ENCODE data around the gene CCDC142. TPM values are rescaled to one million over a fixed set of nuclear protein-coding genes. Genes with fewer than 3 reads are reported as not detected.

Gene CCDC142
- total and polyA plus RNA-seq, 9 of the 15 experiments (the other 6 are each of a cell fraction or from before 2014, with no cell fraction given), result 0.55 to 11.7 (median 7.2) TPM

DNA sequence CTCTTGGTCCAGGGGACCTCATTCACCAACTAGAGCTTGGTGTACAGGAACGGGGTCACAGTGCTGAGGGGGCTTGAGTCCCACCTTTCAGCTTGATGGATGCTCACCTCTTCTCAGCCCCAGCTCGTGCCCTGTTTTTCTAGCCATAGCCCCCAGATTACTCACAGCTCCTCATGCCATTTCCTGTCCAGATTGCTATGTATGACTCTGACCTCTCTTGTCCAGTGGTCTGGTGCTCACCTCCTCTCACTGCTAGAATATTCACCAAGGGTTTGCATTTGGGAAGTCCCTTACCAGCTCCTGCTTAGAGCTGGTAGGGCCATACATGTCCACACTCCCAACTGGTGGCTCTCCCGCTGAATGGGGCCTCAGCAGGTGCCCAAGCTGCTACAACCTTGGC is 10.7 kb upstream of the CCDC142 start:
- Histone ChIP-seq H2AFZ (ENCODE audit: low read depth, low read length) (no peak overlapping the region), H3K4me3 (no peak overlapping the region), H3K9me3 (replicated peaks; ENCODE audit: control insufficient read depth, insufficient read depth, low read depth, low read length) (no peaks in the 10 kb centered on the region), H4K20me1 (replicated peaks; ENCODE audit: control insufficient read depth, insufficient read depth, low read length) (no peaks in the 10 kb centered on the region), H3K4me2 (ENCODE audit: insufficient read depth, low read length) (no peak overlapping the region), H3K27ac (ENCODE audit: extremely low read depth, low read depth, low read length) (no peak overlapping the region), H3K4me1 (replicated peaks in 1 of 2; ENCODE audit: control insufficient read depth in 2 of 2, insufficient read depth in 2 of 2, low read length in 2 of 2) (peaks cover 4 to 15% of the 10 kb centered on the region in 2 experiments; a peak in 4 of 5 replicates), H3K9ac (ENCODE audit: insufficient read depth in 1 of 2, low read depth in 2 of 2, low read length in 2 of 2) (no peak overlapping the region), H3K27me3 (ENCODE audit: control insufficient read depth in 2 of 2, insufficient read depth in 2 of 2, low read length in 2 of 2) (no peaks in the 10 kb centered on the region), H3K36me3 (ENCODE audit: control insufficient read depth, insufficient read depth, low read length) (peaks cover 50% of the 10 kb centered on the region; the same call in 2 of the 3 replicates), H3K9me1 (ENCODE audit: control insufficient read depth, insufficient read depth, low read length) (no peaks in the 10 kb centered on the region), H3K79me2 (ENCODE audit: control insufficient read depth, insufficient read depth, low read length) (no peaks in the 10 kb centered on the region)
- in situ Hi-C loops (cut with MboI) (no loop called here), intact Hi-C loops (cut with micrococcal nuclease) (no loop called here)
- DNase-seq (ENCODE audit: extremely low read depth in 1 of 4, low spot score in 3 of 4) (no peak), FAIRE-seq (no peak), ATAC-seq (no peak)
- TF ChIP-seq, protein P1, sequence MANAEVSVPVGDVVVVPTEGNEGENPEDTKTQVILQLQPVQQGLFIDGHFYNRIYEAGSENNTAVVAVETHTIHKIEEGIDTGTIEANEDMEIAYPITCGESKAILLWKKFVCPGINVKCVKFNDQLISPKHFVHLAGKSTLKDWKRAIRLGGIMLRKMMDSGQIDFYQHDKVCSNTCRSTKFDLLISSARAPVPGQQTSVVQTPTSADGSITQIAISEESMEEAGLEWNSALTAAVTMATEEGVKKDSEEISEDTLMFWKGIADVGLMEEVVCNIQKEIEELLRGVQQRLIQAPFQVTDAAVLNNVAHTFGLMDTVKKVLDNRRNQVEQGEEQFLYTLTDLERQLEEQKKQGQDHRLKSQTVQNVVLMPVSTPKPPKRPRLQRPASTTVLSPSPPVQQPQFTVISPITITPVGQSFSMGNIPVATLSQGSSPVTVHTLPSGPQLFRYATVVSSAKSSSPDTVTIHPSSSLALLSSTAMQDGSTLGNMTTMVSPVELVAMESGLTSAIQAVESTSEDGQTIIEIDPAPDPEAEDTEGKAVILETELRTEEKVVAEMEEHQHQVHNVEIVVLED (CRISPR knock-in tag; IDR thresholded peaks at IDR 0.05), result no peak
- TF ChIP-seq FOXK2 (conservative IDR thresholded peaks at IDR 0.05 in 1 of 2, IDR thresholded peaks at IDR 0.05 in 1 of 2; ENCODE audit: low read depth in 2 of 2), result no peak
- ChIA-PET POLR2A (interaction anchor here (0.7 to 1.3 kb wide), 6 partner anchors 8 to 102 kb away, joined by 3 to 4 read pairs (median 4); partner anchors contain the start of gene DQX1), CTCF (ENCODE audit: low intra/inter-chr PET ratio) (no interaction called here)
- BruUV-seq (replicated peaks), result TSS peak; percentile 11
- WGBS (ENCODE audit: insufficient coverage, low coverage, missing lambda C conversion rate), result 64% methylated on average over 3 of the region's 3 CpGs

Measured in K562 (cell line).